ENCODE results near the gene PHKG1. TPM values are rescaled to one million over a fixed set of nuclear protein-coding genes. Genes with fewer than 3 reads are reported as not detected.
A peak's percentile ranks its signal among the peaks of the same experiment; 100 is the strongest.

The PHKG1 gene
- polyA plus RNA-seq, 1 donor (not counting 4 experiments of a cell fraction or from before 2014, with no cell fraction given), result 0.25 TPM

DNA sequence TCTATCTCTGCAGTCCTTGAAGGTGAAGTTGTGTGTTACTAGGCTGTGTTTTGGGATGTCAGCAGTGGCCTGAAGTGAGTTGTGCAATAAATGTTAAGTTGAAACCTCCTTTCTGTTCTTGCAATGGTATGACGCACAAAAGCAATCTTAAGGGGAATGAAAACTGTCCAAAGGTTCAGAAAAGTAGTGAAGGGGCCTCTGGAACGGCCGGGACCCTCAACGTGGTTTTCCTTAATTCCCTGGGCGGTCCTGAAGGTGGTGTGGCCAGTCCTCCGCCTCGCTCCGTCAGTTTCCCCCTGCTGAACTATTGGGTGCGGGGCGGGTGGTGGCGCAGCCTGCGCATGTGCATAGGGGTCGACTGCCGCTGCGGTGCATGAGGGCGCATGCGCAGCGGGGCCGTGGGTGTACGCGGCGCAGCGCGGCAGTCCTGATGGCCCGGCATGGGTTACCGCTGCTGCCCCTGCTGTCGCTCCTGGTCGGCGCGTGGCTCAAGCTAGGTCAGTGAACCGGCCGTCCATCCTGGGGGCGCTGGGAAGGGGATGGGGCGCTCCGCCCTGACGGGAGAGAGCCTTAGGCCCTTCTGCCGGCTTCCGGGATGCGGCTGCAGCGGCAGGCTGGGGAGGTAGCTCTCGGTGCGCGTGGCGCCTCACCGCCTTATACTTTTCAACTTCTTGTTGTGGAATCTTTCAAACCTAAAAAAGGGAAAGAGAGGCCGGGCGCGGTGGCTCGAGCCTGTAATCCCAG is 28.7 kb downstream of the PHKG1 start, which contains the start of gene SUMF2:
Gene SUMF2, plus strand, starts transcription at position 405 of the 744 bp plus-strand sequence. Its CDS starts 26 bp downstream, at position 431.
- dilution Hi-C loops (cut with MboI; ENCODE audit: extremely low pct_ligation_motif_present, low sequenced_read_pairs), result no loop called here
- DNase-seq (ENCODE audit: low read depth, low spot score), result no peak
- H3K36me3 ChIP-seq (ENCODE audit: control insufficient read depth in 2 of 2, extremely low read depth in 1 of 2, insufficient read depth in 2 of 2, low read length in 2 of 2), result peaks cover 10 to 30% of the 10 kb centered on the region in 2 experiments

DNA sequence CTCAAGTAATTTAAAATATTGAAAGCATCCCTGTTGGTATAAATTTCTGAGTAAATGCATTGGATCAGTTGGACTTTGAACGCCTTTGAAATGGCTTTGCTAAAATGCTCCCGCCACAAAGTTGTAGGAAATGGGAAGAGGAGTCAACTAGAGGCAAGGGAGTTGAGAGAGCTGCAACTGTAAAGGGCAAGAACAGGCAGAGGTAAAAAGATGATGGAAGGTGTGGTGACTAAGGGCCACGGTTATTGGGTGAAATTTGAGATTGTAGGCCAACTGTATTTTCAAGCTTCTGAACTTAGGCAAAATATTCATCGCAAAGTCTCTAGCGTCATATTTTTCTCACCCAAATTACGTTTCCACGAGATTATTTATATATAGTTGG is 29.3 kb downstream of the PHKG1 start:
- Histone ChIP-seq H3K79me2 (ENCODE audit: control insufficient read depth, insufficient read depth, low read length) (peaks cover 26% of the 10 kb centered on the region), H3K9me1 (ENCODE audit: control insufficient read depth, extremely low read depth, insufficient read depth, low read length) (peaks cover 2% of the 10 kb centered on the region), H3K9me3 (ENCODE audit: control insufficient read depth, low read depth, low read length) (no peaks in the 10 kb centered on the region), H3K27ac (ENCODE audit: control insufficient read depth, insufficient read depth, low read length) (peak overlapping the region; percentile 92), H3K9ac (ENCODE audit: control insufficient read depth, extremely low read depth, insufficient read depth, low read length) (peak overlapping the region; percentile 95), H3K4me3 (ENCODE audit: control insufficient read depth in 2 of 3, extremely low read depth in 1 of 3, insufficient read depth in 2 of 3, low read depth in 1 of 3, low read length in 3 of 3) (peak overlapping the region in 2 of 3 experiments; percentile 84 to 87), H4K20me1 (ENCODE audit: control insufficient read depth, extremely low read depth, insufficient read depth, low read length) (peaks cover 6% of the 10 kb centered on the region), H3K4me2 (ENCODE audit: control insufficient read depth, extremely low read depth, insufficient read depth, low read depth, low read length) (peak overlapping the region; percentile 75), H3K27me3 (ENCODE audit: control insufficient read depth, extremely low read depth, insufficient read depth, low read length) (no peaks in the 10 kb centered on the region), H3K4me1 (ENCODE audit: control insufficient read depth, extremely low read depth, insufficient read depth, low read length) (peaks cover 28% of the 10 kb centered on the region), H3K36me3 (ENCODE audit: control insufficient read depth in 2 of 2, extremely low read depth in 1 of 2, insufficient read depth in 2 of 2, low read length in 2 of 2) (peaks cover 8 to 33% of the 10 kb centered on the region in 2 experiments), H2AFZ (ENCODE audit: control insufficient read depth, low read length) (no peak overlapping the region)
- FAIRE-seq (no peak), DNase-seq (ENCODE audit: low read depth, low spot score) (no peak)
- dilution Hi-C loops (cut with MboI; ENCODE audit: extremely low pct_ligation_motif_present, low sequenced_read_pairs), result no loop called here
- TF ChIP-seq, protein P1, sequence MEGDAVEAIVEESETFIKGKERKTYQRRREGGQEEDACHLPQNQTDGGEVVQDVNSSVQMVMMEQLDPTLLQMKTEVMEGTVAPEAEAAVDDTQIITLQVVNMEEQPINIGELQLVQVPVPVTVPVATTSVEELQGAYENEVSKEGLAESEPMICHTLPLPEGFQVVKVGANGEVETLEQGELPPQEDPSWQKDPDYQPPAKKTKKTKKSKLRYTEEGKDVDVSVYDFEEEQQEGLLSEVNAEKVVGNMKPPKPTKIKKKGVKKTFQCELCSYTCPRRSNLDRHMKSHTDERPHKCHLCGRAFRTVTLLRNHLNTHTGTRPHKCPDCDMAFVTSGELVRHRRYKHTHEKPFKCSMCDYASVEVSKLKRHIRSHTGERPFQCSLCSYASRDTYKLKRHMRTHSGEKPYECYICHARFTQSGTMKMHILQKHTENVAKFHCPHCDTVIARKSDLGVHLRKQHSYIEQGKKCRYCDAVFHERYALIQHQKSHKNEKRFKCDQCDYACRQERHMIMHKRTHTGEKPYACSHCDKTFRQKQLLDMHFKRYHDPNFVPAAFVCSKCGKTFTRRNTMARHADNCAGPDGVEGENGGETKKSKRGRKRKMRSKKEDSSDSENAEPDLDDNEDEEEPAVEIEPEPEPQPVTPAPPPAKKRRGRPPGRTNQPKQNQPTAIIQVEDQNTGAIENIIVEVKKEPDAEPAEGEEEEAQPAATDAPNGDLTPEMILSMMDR (optimal IDR thresholded peaks at IDR 0.05 in 1 of 3, IDR thresholded peaks at IDR 0.05 in 1 of 3, conservative IDR thresholded peaks at IDR 0.05 in 1 of 3; ENCODE audit: extremely low read depth in 1 of 3, insufficient read depth in 2 of 3, low read length in 3 of 3), result no peak
- no peak for TF ChIP-seq EZH2 (IDR thresholded peaks at IDR 0.05; ENCODE audit: low read length)

More for the DNA sequence above, 28.7 kb downstream of the PHKG1 start, which contains the start of gene SUMF2:
- FAIRE-seq, result no peak
- peaks cover 2% of the 10 kb centered on the region for H3K9me1 ChIP-seq (ENCODE audit: control insufficient read depth, extremely low read depth, insufficient read depth, low read length)
- H3K27me3 ChIP-seq (ENCODE audit: control insufficient read depth, extremely low read depth, insufficient read depth, low read length), result no peaks in the 10 kb centered on the region
- H3K27ac ChIP-seq (ENCODE audit: control insufficient read depth, insufficient read depth, low read length), result peak within 1 kb of the TSS; percentile 92
- peaks cover 28% of the 10 kb centered on the region for H3K4me1 ChIP-seq (ENCODE audit: control insufficient read depth, extremely low read depth, insufficient read depth, low read length)
- H2AFZ ChIP-seq (ENCODE audit: control insufficient read depth, low read length), result peak within 1 kb of the TSS; percentile 87
- no peaks in the 10 kb centered on the region for H3K9me3 ChIP-seq (ENCODE audit: control insufficient read depth, low read depth, low read length)
- H3K4me3 ChIP-seq (ENCODE audit: control insufficient read depth in 2 of 3, extremely low read depth in 1 of 3, insufficient read depth in 2 of 3, low read depth in 1 of 3, low read length in 3 of 3), result peak within 1 kb of the TSS; percentile 84 to 88 (median 87)
- H3K4me2 ChIP-seq (ENCODE audit: control insufficient read depth, extremely low read depth, insufficient read depth, low read depth, low read length), result peak within 1 kb of the TSS; percentile 75
- peak within 1 kb of the TSS; percentile 95 for H3K9ac ChIP-seq (ENCODE audit: control insufficient read depth, extremely low read depth, insufficient read depth, low read length)
- TF ChIP-seq, protein P1 (optimal IDR thresholded peaks at IDR 0.05 in 1 of 3, IDR thresholded peaks at IDR 0.05 in 1 of 3, conservative IDR thresholded peaks at IDR 0.05 in 1 of 3; ENCODE audit: extremely low read depth in 1 of 3, insufficient read depth in 2 of 3, low read length in 3 of 3), result peak in 2 of 3 experiments; percentile 15 to 27
- TF ChIP-seq EZH2 (IDR thresholded peaks at IDR 0.05; ENCODE audit: low read length), result no peak
- peaks cover 24% of the 10 kb centered on the region for H3K79me2 ChIP-seq (ENCODE audit: control insufficient read depth, insufficient read depth, low read length)
- H4K20me1 ChIP-seq (ENCODE audit: control insufficient read depth, extremely low read depth, insufficient read depth, low read length), result peaks cover 6% of the 10 kb centered on the region
